A172 (cell line): ENCODE data around the gene KRT14. TPM values are rescaled to one million over a fixed set of nuclear protein-coding genes. Genes with fewer than 3 reads are reported as not detected.
"Not testable (repeated sequence)": the region's sequence is repeated elsewhere in the genome, so short reads cannot be mapped to it uniquely, and the experiment has no call there.

ENCODE experiments used
- DNase-seq: peaks from one replicate; pipeline ENCODE4 v3.0.0-alpha.2; 2015; ENCODE audit warnings: low spot score
- total RNA-seq: library from RNA; depleted of rRNA; stranded (reverse); fragments of >200 nt; shearing (Covaris generic); gene quantifications from 2 replicates; pipeline ENCODE4 v1.2.3, GENCODE V29; 2014

The KRT14 gene
- total RNA-seq, 1 experiment from 2014 or later, result not detected

- not testable (repeated sequence) for DNase-seq
Measured at GRCh38 chr17:41623184-41623861, 36.6 kb upstream of the KRT14 start.

- DNase-seq, result not testable (repeated sequence)
Measured at GRCh38 chr17:41622340-41623183, 35.9 kb upstream of the KRT14 start.

- no peak for DNase-seq
Measured at GRCh38 chr17:41621916-41622315, 35.2 kb upstream of the KRT14 start.

GRCh38 chr17:41621435-41621817 is 34.7 kb upstream of the KRT14 start:
- not testable (repeated sequence) for DNase-seq

- DNase-seq, result no peak
Measured at GRCh38 chr17:41620583-41621434, 34.1 kb upstream of the KRT14 start.

- not testable (repeated sequence) for DNase-seq
Measured at GRCh38 chr17:41619927-41620582, 33.4 kb upstream of the KRT14 start.

GRCh38 chr17:41619036-41619926 is 32.6 kb upstream of the KRT14 start:
- no peak for DNase-seq

GRCh38 chr17:41618341-41619035 is 31.8 kb upstream of the KRT14 start:
- DNase-seq, result no peak

GRCh38 chr17:41617698-41618097 is 31.0 kb upstream of the KRT14 start:
- no peak for DNase-seq

GRCh38 chr17:41617136-41617535 is 30.4 kb upstream of the KRT14 start:
- DNase-seq, result no peak

- not testable (repeated sequence) for DNase-seq
Measured at GRCh38 chr17:41616486-41616885, 29.8 kb upstream of the KRT14 start.

GRCh38 chr17:41615454-41615853 is 28.8 kb upstream of the KRT14 start:
- DNase-seq, result peak; percentile 71

- not testable (repeated sequence) for DNase-seq
Measured at GRCh38 chr17:41614767-41615166, 28.1 kb upstream of the KRT14 start.

GRCh38 chr17:41614098-41614497 is 27.4 kb upstream of the KRT14 start:
- no peak for DNase-seq

GRCh38 chr17:41613277-41614082 is 26.8 kb upstream of the KRT14 start:
- DNase-seq, result no peak

- DNase-seq, result peak; percentile 79
Measured at GRCh38 chr17:41612376-41613160, 25.9 kb upstream of the KRT14 start, which contains the start of gene KRT16. KRT16 (minus strand) TSS chr17:41612767; CDS start chr17:41612688, 79 bp downstream.

GRCh38 chr17:41610965-41611640 is 24.4 kb upstream of the KRT14 start:
- DNase-seq, result no peak
